SJCRH30 (cell line): Measurements from ENCODE around the gene KIAA1217. TPM values are rescaled to one million over a fixed set of nuclear protein-coding genes. Genes with fewer than 3 reads are reported as not detected.
A peak's percentile ranks its signal among the peaks of the same experiment; 100 is the strongest.
"Not testable (repeated sequence)": the region's sequence is repeated elsewhere in the genome, so short reads cannot be mapped to it uniquely, and the experiment has no call there.

ENCODE experiments used
- DNase-seq, 2 experiments: peaks; one replicate each; pipeline ENCODE4 v3.0.0-alpha.2; 2015 to 2020
- H3K27ac ChIP-seq: fragments of 250-450 bp; sonication (Bioruptor Pico); 2 replicates; pipeline ENCODE4 v1.5.1; 2020; ENCODE audit warnings: mild to moderate bottlenecking, moderate library complexity
- H3K27me3 ChIP-seq: fragments of 250-450 bp; sonication (Bioruptor Pico); 2 replicates; pipeline ENCODE4 v1.5.1; 2020; ENCODE audit warnings: mild to moderate bottlenecking, moderate library complexity
- H3K36me3 ChIP-seq: fragments of 250-450 bp; sonication (Bioruptor Pico); 2 replicates; pipeline ENCODE4 v1.5.1; 2020; ENCODE audit warnings: mild to moderate bottlenecking, moderate library complexity
- H3K4me1 ChIP-seq: fragments of 250-450 bp; sonication (Bioruptor Pico); 2 replicates; pipeline ENCODE4 v1.5.1; 2020; ENCODE audit warnings: mild to moderate bottlenecking, moderate library complexity
- H3K4me3 ChIP-seq: fragments of 250-450 bp; sonication (Bioruptor Pico); 2 replicates; pipeline ENCODE4 v1.5.1; 2020; ENCODE audit warnings: mild to moderate bottlenecking, moderate library complexity
- H3K9me3 ChIP-seq: fragments of 250-450 bp; sonication (Bioruptor Pico); replicated peaks from 2 replicates; pipeline ENCODE4 v1.5.1; 2020; ENCODE audit warnings: mild to moderate bottlenecking, moderate library complexity
- total RNA-seq: library from RNA; depleted of rRNA; stranded (reverse); fragments of >200 nt; shearing (Covaris generic); gene quantifications from 2 replicates; pipeline ENCODE4 v1.2.3, GENCODE V29; 2014

The KIAA1217 gene
- total RNA-seq, 1 experiment from 2014 or later, result 29.7 TPM

GRCh38 chr10:24340883-24341282, 131.9 kb downstream of the KIAA1217 start:
- Histone ChIP-seq H3K4me1 (peaks cover 27% of the 10 kb centered on the region), H3K4me3 (no peak overlapping the region), H3K27ac (no peak overlapping the region)

GRCh38 chr10:24341371-24341770, 132.4 kb downstream of the KIAA1217 start:
- no peak overlapping the region for H3K4me3 ChIP-seq
- DNase-seq, result no peak
- no peak overlapping the region for H3K27ac ChIP-seq
- peaks cover 29% of the 10 kb centered on the region for H3K4me1 ChIP-seq
- 0 out of 2 replicates have a peak, but pooled peaks cover 3% of the 10 kb centered on the region for H3K36me3 ChIP-seq
- H3K27me3 ChIP-seq, result no peaks in the 10 kb centered on the region
- peaks cover under 1% of the 10 kb centered on the region; the same call in 1 of the 2 replicates for H3K9me3 ChIP-seq

More at GRCh38 chr10:24340883-24341282, 131.9 kb downstream of the KIAA1217 start:
- H3K36me3 ChIP-seq, result 0 out of 2 replicates have a peak, but pooled peaks cover 3% of the 10 kb centered on the region
- no peak for DNase-seq
- H3K9me3 ChIP-seq, result peaks cover 3% of the 10 kb centered on the region; the same call in 1 of the 2 replicates
- no peaks in the 10 kb centered on the region for H3K27me3 ChIP-seq

- Histone ChIP-seq H3K9me3 (no peaks in the 10 kb centered on the region), H3K27ac (no peak overlapping the region), H3K27me3 (no peaks in the 10 kb centered on the region)
Observed at GRCh38 chr10:24341897-24342296, 133.0 kb downstream of the KIAA1217 start.

GRCh38 chr10:24343686-24344085, 134.7 kb downstream of the KIAA1217 start:
- H3K4me1 ChIP-seq, result peaks cover 38% of the 10 kb centered on the region
- H3K27ac ChIP-seq, result peak overlapping the region; percentile 95
- H3K4me3 ChIP-seq, result peak overlapping the region; percentile 25
- no peaks in the 10 kb centered on the region for H3K9me3 ChIP-seq
- peak in 1 of 2 experiments; percentile 49 for DNase-seq
- 0 out of 2 replicates have a peak, but pooled peaks cover 3% of the 10 kb centered on the region for H3K36me3 ChIP-seq
- no peaks in the 10 kb centered on the region for H3K27me3 ChIP-seq

More at GRCh38 chr10:24341897-24342296, 133.0 kb downstream of the KIAA1217 start:
- no peak overlapping the region for H3K4me3 ChIP-seq
- 0 out of 2 replicates have a peak, but pooled peaks cover 3% of the 10 kb centered on the region for H3K36me3 ChIP-seq
- no peak for DNase-seq
- H3K4me1 ChIP-seq, result peaks cover 29% of the 10 kb centered on the region

- DNase-seq, result peak; percentile 74 to 92
- H3K9me3 ChIP-seq, result no peaks in the 10 kb centered on the region
- H3K4me1 ChIP-seq, result peaks cover 40% of the 10 kb centered on the region
- peak overlapping the region; percentile 25 for H3K4me3 ChIP-seq
- H3K36me3 ChIP-seq, result 0 out of 2 replicates have a peak, but pooled peaks cover under 1% of the 10 kb centered on the region
- peak overlapping the region; percentile 95 for H3K27ac ChIP-seq
- H3K27me3 ChIP-seq, result no peaks in the 10 kb centered on the region
Observed at GRCh38 chr10:24344279-24344678, 135.3 kb downstream of the KIAA1217 start.

- Histone ChIP-seq H3K4me3 (peak overlapping the region; percentile 3; the same call in 1 of the 2 replicates), H3K27me3 (no peaks in the 10 kb centered on the region), H3K36me3 (no peaks in the 10 kb centered on the region), H3K27ac (peak overlapping the region; percentile 95), H3K4me1 (peaks cover 46% of the 10 kb centered on the region), H3K9me3 (no peaks in the 10 kb centered on the region)
- peak; percentile 49 to 63 for DNase-seq
Observed at GRCh38 chr10:24344695-24345463, 135.9 kb downstream of the KIAA1217 start.

GRCh38 chr10:24346877-24347519, 138.1 kb downstream of the KIAA1217 start:
- H3K27me3 ChIP-seq, result no peaks in the 10 kb centered on the region
- H3K9me3 ChIP-seq, result no peaks in the 10 kb centered on the region
- no peak for DNase-seq
- no peak overlapping the region for H3K27ac ChIP-seq
- no peaks in the 10 kb centered on the region for H3K36me3 ChIP-seq
- H3K4me1 ChIP-seq, result peaks cover 65% of the 10 kb centered on the region
- no peak overlapping the region for H3K4me3 ChIP-seq

GRCh38 chr10:24349379-24350001, 140.6 kb downstream of the KIAA1217 start:
- Histone ChIP-seq H3K27ac (peak overlapping the region; percentile 81), H3K36me3 (no peaks in the 10 kb centered on the region), H3K27me3 (no peaks in the 10 kb centered on the region), H3K9me3 (no peaks in the 10 kb centered on the region), H3K4me1 (peaks cover 60% of the 10 kb centered on the region), H3K4me3 (no peak overlapping the region)
- no peak for DNase-seq

GRCh38 chr10:24350070-24350921, 141.4 kb downstream of the KIAA1217 start:
- H3K27me3 ChIP-seq, result no peaks in the 10 kb centered on the region
- no peaks in the 10 kb centered on the region for H3K36me3 ChIP-seq
- H3K27ac ChIP-seq, result peak overlapping the region; percentile 81
- H3K4me1 ChIP-seq, result peaks cover 57% of the 10 kb centered on the region
- no peaks in the 10 kb centered on the region for H3K9me3 ChIP-seq
- H3K4me3 ChIP-seq, result peak overlapping the region; percentile 19
- DNase-seq, result peak; percentile 32 to 80

- Histone ChIP-seq H3K27ac (peak overlapping the region; percentile 81), H3K4me1 (peaks cover 55% of the 10 kb centered on the region)
- H3K36me3 ChIP-seq, H3K9me3 ChIP-seq, H3K27me3 ChIP-seq, H3K4me3 ChIP-seq: not testable (repeated sequence)
- DNase-seq, result peak in 1 of 2 experiments; percentile 32
Observed at GRCh38 chr10:24350922-24351225, 141.9 kb downstream of the KIAA1217 start.

- DNase-seq, result peak; percentile 26 to 55
- peaks cover 54% of the 10 kb centered on the region for H3K4me1 ChIP-seq
- H3K27ac ChIP-seq, result peak overlapping the region; percentile 81; the same call in 1 of the 2 replicates
- no peaks in the 10 kb centered on the region for H3K36me3 ChIP-seq
- H3K9me3 ChIP-seq, result no peaks in the 10 kb centered on the region
- H3K4me3 ChIP-seq, result no peak overlapping the region
- no peaks in the 10 kb centered on the region for H3K27me3 ChIP-seq
Observed at GRCh38 chr10:24351961-24352360, 143.0 kb downstream of the KIAA1217 start.

- H3K4me3 ChIP-seq, result no peak overlapping the region
- peaks cover 50% of the 10 kb centered on the region for H3K4me1 ChIP-seq
- H3K27me3 ChIP-seq, result no peaks in the 10 kb centered on the region
- no peaks in the 10 kb centered on the region for H3K36me3 ChIP-seq
- H3K27ac ChIP-seq, result no peak overlapping the region
- no peak for DNase-seq
- no peaks in the 10 kb centered on the region for H3K9me3 ChIP-seq
Observed at GRCh38 chr10:24352399-24352798, 143.5 kb downstream of the KIAA1217 start.

GRCh38 chr10:24353319-24353718, 144.4 kb downstream of the KIAA1217 start:
- no peaks in the 10 kb centered on the region for H3K27me3 ChIP-seq
- H3K27ac ChIP-seq, result no peak overlapping the region
- no peaks in the 10 kb centered on the region for H3K36me3 ChIP-seq
- no peak overlapping the region for H3K4me3 ChIP-seq
- DNase-seq, result no peak
- peaks cover 45% of the 10 kb centered on the region for H3K4me1 ChIP-seq
- H3K9me3 ChIP-seq, result no peaks in the 10 kb centered on the region

- no peaks in the 10 kb centered on the region for H3K9me3 ChIP-seq
- no peaks in the 10 kb centered on the region for H3K36me3 ChIP-seq
Observed at GRCh38 chr10:24355056-24355688, 146.2 kb downstream of the KIAA1217 start.

More at GRCh38 chr10:24355056-24355688, 146.2 kb downstream of the KIAA1217 start:
- Histone ChIP-seq H3K4me3 (no peak overlapping the region), H3K27ac (peak overlapping the region; percentile 45), H3K27me3 (no peaks in the 10 kb centered on the region), H3K4me1 (peaks cover 34% of the 10 kb centered on the region)
- peak; percentile 48 to 73 for DNase-seq
